H1 (cell line): ENCODE data around the gene GNG11. TPM values are rescaled to one million over a fixed set of nuclear protein-coding genes. Genes with fewer than 3 reads are reported as not detected.

Source experiments
- CTCF ChIA-PET: fragments of 300-600 bp; sonication (Branson Sonifier 250); formaldehyde crosslinking; loops from one replicate; lab custom pipeline; 2021; ENCODE audit not compliant: partially characterized antibody; lab: Charles Lee
- POLR2A ChIA-PET: fragments of 300-600 bp; sonication (Branson Sonifier 250); formaldehyde crosslinking; loops from one replicate; lab custom pipeline; 2021; ENCODE audit warnings: inconsistent platforms; ENCODE audit not compliant: partially characterized antibody; lab: Charles Lee
- DNase-seq, 2 experiments: peaks; one replicate each; pipeline versions ENCODE4 v3.0.0 to v3.0.0-alpha.2; 2010 to 2022; ENCODE audit warnings: low spot score in 2 of 2, low read depth in 1 of 2, mixed read lengths in 1 of 2
- FAIRE-seq: peaks from 2 replicates; lab custom pipeline; 2011; peaks lifted over from hg19 to GRCh38; lab: Jason Lieb, UNC
- H2AFZ ChIP-seq: 2 replicates; pipeline ENCODE4 v1.8.1; 2012; ENCODE audit warnings: low read length, inconsistent platforms
- H2AK5ac ChIP-seq: 2 replicates; pipeline ENCODE4 v1.6.1; 2013; ENCODE audit warnings: low read depth, low read length
- H2BK120ac ChIP-seq: replicated peaks from 2 replicates; pipeline ENCODE3; 2013; ENCODE audit warnings: low read depth, low read length, inconsistent platforms
- H2BK12ac ChIP-seq: 2 replicates; pipeline ENCODE4 v1.6.1; 2013; ENCODE audit warnings: low read depth, low read length
- H2BK15ac ChIP-seq: 2 replicates; pipeline ENCODE4 v1.6.1; 2013; ENCODE audit warnings: low read length
- H2BK20ac ChIP-seq: 2 replicates; pipeline ENCODE4 v1.6.1; 2013; ENCODE audit warnings: low read length
- H2BK5ac ChIP-seq: 2 replicates; pipeline ENCODE4 v1.6.1; 2013; ENCODE audit warnings: low read depth, low read length
- H3K14ac ChIP-seq: 2 replicates; pipeline ENCODE4 v1.6.1; 2013; ENCODE audit warnings: inconsistent platforms; ENCODE audit not compliant: insufficient read length
- H3K18ac ChIP-seq: 2 replicates; pipeline ENCODE4 v1.6.1; 2013; ENCODE audit warnings: low read length; ENCODE audit errors: extremely low read depth
- H3K23ac ChIP-seq: 2 replicates; pipeline ENCODE4 v1.6.1; 2013; ENCODE audit warnings: inconsistent platforms; ENCODE audit not compliant: insufficient read length
- H3K23me2 ChIP-seq: 2 replicates; pipeline ENCODE4 v1.6.1; 2013; ENCODE audit warnings: low read depth, low read length
- H3K27ac ChIP-seq: 2 replicates; pipeline ENCODE4 v1.6.1; 2011; ENCODE audit warnings: low read depth, low read length, inconsistent platforms
- H3K27me3 ChIP-seq, 4 experiments: replicated peaks in 1 of 4; 1 replicate in 1 of 4; 2 replicates in 3 of 4; pipeline versions ENCODE4 v1.6.1 to v1.8.1; 2011 to 2013; ENCODE audit warnings: low read length in 3 of 4, mild to moderate bottlenecking in 3 of 4, inconsistent platforms in 2 of 4, mixed read lengths in 2 of 4, moderate library complexity in 1 of 4; ENCODE audit not compliant: control insufficient read depth in 3 of 4, insufficient read depth in 3 of 4; ENCODE audit errors: extremely low read depth in 1 of 4
- H3K36me3 ChIP-seq, 4 experiments: 2 replicates each; pipeline versions ENCODE4 v1.6.1 to v1.8.1; 2011 to 2013; ENCODE audit warnings: mild to moderate bottlenecking in 4 of 4, low read length in 3 of 4, moderate library complexity in 2 of 4, control low read depth in 1 of 4, inconsistent platforms in 1 of 4; ENCODE audit not compliant: insufficient read depth in 4 of 4, control insufficient read depth in 2 of 4
- H3K4ac ChIP-seq: replicated peaks from 2 replicates; pipeline ENCODE3; 2013; ENCODE audit warnings: low read length, low read depth, mixed read lengths, inconsistent platforms; ENCODE audit not compliant: insufficient read length
- H3K4me1 ChIP-seq, 4 experiments: replicated peaks in 1 of 4; 1 replicate in 1 of 4; 2 replicates in 3 of 4; pipeline versions ENCODE4 v1.6.1 to v1.8.1; 2011 to 2013; ENCODE audit warnings: low read length in 3 of 4, inconsistent platforms in 2 of 4, mixed read lengths in 1 of 4; ENCODE audit not compliant: insufficient read depth in 4 of 4, control insufficient read depth in 3 of 4
- H3K4me2 ChIP-seq, 2 experiments: 2 replicates each; pipeline versions ENCODE4 v1.6.1 to v1.8.1; 2011 to 2013; ENCODE audit warnings: low read depth in 2 of 2, low read length in 2 of 2, control low read depth in 1 of 2, inconsistent platforms in 1 of 2, mild to moderate bottlenecking in 1 of 2; ENCODE audit not compliant: insufficient read depth in 1 of 2
- H3K4me3 ChIP-seq, 4 experiments: fragments of 200-600, 300-600 bp in 1 of 4; sonication (generic), shearing (Covaris generic), sonication (Bioruptor Twin) in 1 of 4; 2 replicates each; pipeline versions ENCODE4 v1.5.1 to v1.8.1; 2011 to 2016; ENCODE audit warnings: low read length in 4 of 4, low read depth in 3 of 4, control low read depth in 2 of 4, inconsistent platforms in 2 of 4, mild to moderate bottlenecking in 2 of 4, mixed read lengths in 1 of 4, moderate library complexity in 1 of 4; ENCODE audit not compliant: insufficient read depth in 2 of 4; ENCODE audit errors: extremely low read depth in 1 of 4
- H3K56ac ChIP-seq: replicated peaks from 2 replicates; pipeline ENCODE3; 2013; ENCODE audit warnings: low read depth, mild to moderate bottlenecking, mixed read lengths, low read length, inconsistent platforms; ENCODE audit not compliant: insufficient read length
- H3K79me1 ChIP-seq: 2 replicates; pipeline ENCODE4 v1.6.1; 2013; ENCODE audit warnings: low read depth, low read length, control low read depth
- H3K79me2 ChIP-seq, 2 experiments: 2 replicates each; pipeline versions ENCODE4 v1.6.1 to v1.8.1; 2012 to 2013; ENCODE audit warnings: low read length in 2 of 2, mild to moderate bottlenecking in 2 of 2, inconsistent platforms in 1 of 2; ENCODE audit not compliant: insufficient read depth in 2 of 2, control insufficient read depth in 1 of 2
- H3K9ac ChIP-seq, 4 experiments: replicated peaks in 1 of 4; 1 replicate in 1 of 4; 2 replicates in 3 of 4; pipeline versions ENCODE4 v1.6.1 to v1.8.1; 2011 to 2013; ENCODE audit warnings: low read depth in 3 of 4, low read length in 3 of 4, control low read depth in 2 of 4, mild to moderate bottlenecking in 2 of 4, moderate library complexity in 2 of 4, inconsistent platforms in 1 of 4; ENCODE audit errors: extremely low read depth in 1 of 4
- H3K9me3 ChIP-seq, 2 experiments: 2 replicates each; pipeline versions ENCODE4 v1.6.1 to v1.8.1; 2012 to 2013; ENCODE audit warnings: mild to moderate bottlenecking in 2 of 2, moderate library complexity in 2 of 2, control low read depth in 1 of 2, inconsistent platforms in 1 of 2, low read depth in 1 of 2, low read length in 1 of 2, mixed read lengths in 1 of 2; ENCODE audit not compliant: insufficient read depth in 2 of 2
- H4K20me1 ChIP-seq, 2 experiments: replicated peaks in 1 of 2; 2 replicates each; pipeline versions ENCODE3 to v1.8.1; 2011 to 2013; ENCODE audit warnings: inconsistent platforms in 2 of 2, low read length in 2 of 2, mild to moderate bottlenecking in 1 of 2; ENCODE audit not compliant: insufficient read depth in 2 of 2, control insufficient read depth in 1 of 2
- H4K5ac ChIP-seq: 2 replicates; pipeline ENCODE4 v1.6.1; 2013; ENCODE audit warnings: low read length, low read depth, mixed read lengths, inconsistent platforms; ENCODE audit not compliant: insufficient read length
- H4K8ac ChIP-seq: 2 replicates; pipeline ENCODE4 v1.8.0; 2013; ENCODE audit warnings: mild to moderate bottlenecking, moderate library complexity, low read length, inconsistent platforms; ENCODE audit not compliant: insufficient read depth; ENCODE audit errors: extremely low read depth
- H4K91ac ChIP-seq: replicated peaks from 2 replicates; pipeline ENCODE3; 2013; ENCODE audit warnings: low read length, mixed read lengths, inconsistent platforms; ENCODE audit not compliant: insufficient read length
- KDM4A ChIP-seq: IDR thresholded peaks from one replicate; pipeline ENCODE4 v1.7.1; 2012; ENCODE audit warnings: low read depth, mild to moderate bottlenecking, moderate library complexity, low read length, inconsistent platforms; ENCODE audit not compliant: severe bottlenecking
- TAF1 ChIP-seq: IDR thresholded peaks from 2 replicates; pipeline ENCODE4 v1.6.1; 2011; ENCODE audit warnings: mild to moderate bottlenecking, low read depth, low read length
- polyA plus RNA-seq, 7 experiments: library from polyadenylated mRNA; depleted of rRNA in 3 of 7; stranded (reverse) in 5 of 7; unstranded in 2 of 7; fragments of >200 nt in 5 of 7; fragments of 200-250 nt in 2 of 7; gene quantifications; 1 replicate in 5 of 7; 2 replicates in 1 of 7; 4 replicates in 1 of 7; pipeline versions ENCODE4 v1.2.1 to v1.2.3, GENCODE V29; 2011 to 2013; ENCODE audit warnings: missing spikeins in 2 of 7, mixed read lengths in 2 of 7
- total RNA-seq: library from RNA; stranded (reverse); fragmentation: NEBNext Ultra II Directional; extraction: Animal tissue kit (Norgen Biotek cat#: 25700); gene quantifications from 2 replicates; pipeline ENCODE4 v1.2.1, GENCODE V29; 2021

The GNG11 gene
- total and polyA plus RNA-seq, 2 of the 8 experiments (the other 6 are each of a cell fraction or from before 2014, with no cell fraction given): 0.38 to 1.3 TPM

DNA sequence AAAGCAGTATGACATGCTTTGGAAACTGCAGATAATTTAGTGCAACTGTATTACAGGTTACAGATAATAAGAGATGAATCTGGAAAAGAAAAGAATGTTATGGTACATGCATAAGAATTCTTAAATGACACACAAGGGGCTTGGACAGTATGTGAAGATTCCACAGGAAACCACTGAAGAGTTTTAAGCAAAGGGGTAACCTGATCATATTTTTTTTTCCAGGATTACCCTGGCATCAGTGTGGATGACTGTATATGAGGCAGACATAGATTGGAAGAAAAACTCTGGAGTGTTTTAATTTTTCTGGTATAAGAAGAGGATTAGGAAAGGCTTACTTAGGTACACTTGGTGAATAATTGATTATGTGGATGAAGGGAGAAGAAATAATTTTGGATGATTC lies 39.1 kb upstream of the GNG11 start:
- Histone ChIP-seq H3K18ac (no peak overlapping the region), H3K9me3 (no peaks in the 10 kb centered on the region), H4K5ac (no peak overlapping the region), H3K4me3 (no peak overlapping the region), H3K56ac (no peak overlapping the region), H3K9ac (no peak overlapping the region), H3K27ac (no peak overlapping the region), H3K79me1 (no peaks in the 10 kb centered on the region), H2BK15ac (no peak overlapping the region), H3K14ac (no peak overlapping the region), H4K8ac (no peak overlapping the region), H3K4me2 (no peak overlapping the region), H4K91ac (no peak overlapping the region), H3K4ac (no peak overlapping the region), H2AK5ac (no peak overlapping the region), H3K36me3 (no peaks in the 10 kb centered on the region), H3K79me2 (no peaks in the 10 kb centered on the region), H2BK5ac (no peak overlapping the region), H3K27me3 (no peaks in the 10 kb centered on the region), H2BK120ac (no peak overlapping the region), H4K20me1 (no peaks in the 10 kb centered on the region), H2BK12ac (no peak overlapping the region), H2AFZ (no peak overlapping the region), H3K4me1 (no peaks in the 10 kb centered on the region), H3K23me2 (no peaks in the 10 kb centered on the region), H3K23ac (no peak overlapping the region), H2BK20ac (no peak overlapping the region)
- ChIA-PET POLR2A (no interaction called here), CTCF (no interaction called here)
- DNase-seq: no peak
- no peak for FAIRE-seq
- TF ChIP-seq KDM4A: no peak
- no peak for TF ChIP-seq TAF1
